ENCODE measurements around the gene PPP1R9A.

The PPP1R9A gene

DNA sequence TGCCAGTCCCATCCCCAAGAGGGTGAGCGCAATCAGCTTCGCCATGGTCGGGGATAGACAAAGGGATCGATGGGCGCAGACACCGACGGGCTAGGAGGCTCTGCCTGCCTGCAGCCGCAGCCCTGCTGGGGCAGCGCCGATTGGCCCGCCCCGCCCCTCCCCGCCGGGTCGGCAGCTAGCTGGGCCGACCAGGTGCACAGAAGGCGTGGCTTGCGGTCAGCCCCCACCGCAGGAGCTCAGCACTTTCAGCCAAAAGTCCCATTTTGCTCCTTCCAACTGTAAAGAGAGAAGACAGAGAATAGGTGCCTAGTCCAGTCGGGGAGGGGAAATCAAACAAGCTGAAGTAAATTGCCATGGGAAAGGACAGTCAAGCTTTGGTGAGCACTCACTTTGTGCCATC is 417.0 kb downstream of the PPP1R9A start, which contains the start of gene PON1:
TSS of gene PON1 (minus strand) at position 102 of the 400 bp plus-strand sequence. CDS start at position 45, 57 bp downstream.
- peak; percentile 83 for DNase-seq

GRCh38 chr7:95327356-95327755 is 420.0 kb downstream of the PPP1R9A start:
- DNase-seq, result no peak

- DNase-seq, result no peak
Measured at GRCh38 chr7:95330204-95330960, 423.0 kb downstream of the PPP1R9A start.

- DNase-seq, result no peak
Measured at GRCh38 chr7:95330961-95331337, 423.6 kb downstream of the PPP1R9A start.

- DNase-seq, result no peak
Measured at GRCh38 chr7:95334447-95334846, 427.1 kb downstream of the PPP1R9A start.

DNA sequence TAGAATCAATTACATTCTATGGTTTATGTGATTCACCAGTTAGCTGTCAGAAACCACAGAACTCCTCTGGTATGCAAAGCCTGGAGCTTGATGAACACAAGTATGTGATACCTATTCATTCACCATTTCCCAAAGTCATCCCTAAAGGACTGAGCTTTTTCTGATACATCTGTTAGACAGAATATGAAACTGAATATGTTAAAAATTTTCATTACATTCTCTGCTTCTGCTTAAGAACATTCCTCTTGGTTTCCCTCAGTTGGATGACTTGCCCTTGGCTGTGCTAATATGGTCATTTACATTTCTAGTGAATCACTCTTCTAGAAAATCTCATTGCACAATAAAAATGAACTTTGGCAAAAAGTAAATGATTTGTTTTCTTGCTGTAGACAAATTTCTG is 427.7 kb downstream of the PPP1R9A start:
- no peak for DNase-seq

GRCh38 chr7:95338832-95339231 is 431.4 kb downstream of the PPP1R9A start:
- no peak for DNase-seq

- DNase-seq, result no peak
Measured at GRCh38 chr7:95340491-95340890, 433.1 kb downstream of the PPP1R9A start.

DNA sequence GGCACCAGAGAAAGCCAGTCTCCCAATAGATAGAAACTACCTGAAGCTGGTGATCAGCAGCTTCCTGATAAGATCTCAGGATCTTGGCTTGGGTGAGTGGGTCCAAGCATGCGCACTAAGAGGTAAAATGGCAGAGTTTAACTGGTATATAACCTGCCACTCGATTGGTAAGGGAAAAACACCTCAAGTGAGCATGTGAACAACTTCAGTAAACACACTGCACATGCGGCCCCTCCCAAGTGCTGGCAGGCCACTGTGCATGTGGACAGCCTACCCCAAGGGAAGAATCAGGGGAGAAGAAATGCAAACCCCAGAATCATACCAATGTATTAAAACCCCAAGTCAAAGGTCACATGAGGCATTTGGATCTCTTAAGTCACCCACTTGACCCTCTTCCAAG is 434.6 kb downstream of the PPP1R9A start:
- DNase-seq, result no peak

- peak; percentile 43 for DNase-seq
Measured at GRCh38 chr7:95342642-95343307, 435.4 kb downstream of the PPP1R9A start.
